ENCODE results near the gene NKX1-1. TPM values are rescaled to one million over a fixed set of nuclear protein-coding genes. Genes with fewer than 3 reads are reported as not detected.

Gene NKX1-1
- total and polyA plus RNA-seq, 3 donors from 2014 or later = 0.47 to 1.5 (median 0.70) TPM

GRCh38 chr4:1364217-1364616 lies 42.0 kb downstream of the NKX1-1 start:
- Histone ChIP-seq H3K4me3 (no peak overlapping the region), H3K27me3 (no peaks in the 10 kb centered on the region), H3K4me1 (no peaks in the 10 kb centered on the region), H3K36me3 (ENCODE audit: low read depth, missing control alignments) (no peaks in the 10 kb centered on the region), H3K9me3 (no peaks in the 10 kb centered on the region), H3K27ac (no peak overlapping the region)
- WGBS, 2 donors = 91 to 100% methylated on average over 4 to 12 of the region's 18 CpGs
- no peak for TF ChIP-seq POLR2A (IDR thresholded peaks at IDR 0.05)
- TF ChIP-seq, protein P1, sequence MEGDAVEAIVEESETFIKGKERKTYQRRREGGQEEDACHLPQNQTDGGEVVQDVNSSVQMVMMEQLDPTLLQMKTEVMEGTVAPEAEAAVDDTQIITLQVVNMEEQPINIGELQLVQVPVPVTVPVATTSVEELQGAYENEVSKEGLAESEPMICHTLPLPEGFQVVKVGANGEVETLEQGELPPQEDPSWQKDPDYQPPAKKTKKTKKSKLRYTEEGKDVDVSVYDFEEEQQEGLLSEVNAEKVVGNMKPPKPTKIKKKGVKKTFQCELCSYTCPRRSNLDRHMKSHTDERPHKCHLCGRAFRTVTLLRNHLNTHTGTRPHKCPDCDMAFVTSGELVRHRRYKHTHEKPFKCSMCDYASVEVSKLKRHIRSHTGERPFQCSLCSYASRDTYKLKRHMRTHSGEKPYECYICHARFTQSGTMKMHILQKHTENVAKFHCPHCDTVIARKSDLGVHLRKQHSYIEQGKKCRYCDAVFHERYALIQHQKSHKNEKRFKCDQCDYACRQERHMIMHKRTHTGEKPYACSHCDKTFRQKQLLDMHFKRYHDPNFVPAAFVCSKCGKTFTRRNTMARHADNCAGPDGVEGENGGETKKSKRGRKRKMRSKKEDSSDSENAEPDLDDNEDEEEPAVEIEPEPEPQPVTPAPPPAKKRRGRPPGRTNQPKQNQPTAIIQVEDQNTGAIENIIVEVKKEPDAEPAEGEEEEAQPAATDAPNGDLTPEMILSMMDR (IDR thresholded peaks at IDR 0.05) = no peak
- intact Hi-C loops (cut with DNase I; ENCODE audit: low total_unique reads) = no loop called here
- DNase-seq = no peak

DNA sequence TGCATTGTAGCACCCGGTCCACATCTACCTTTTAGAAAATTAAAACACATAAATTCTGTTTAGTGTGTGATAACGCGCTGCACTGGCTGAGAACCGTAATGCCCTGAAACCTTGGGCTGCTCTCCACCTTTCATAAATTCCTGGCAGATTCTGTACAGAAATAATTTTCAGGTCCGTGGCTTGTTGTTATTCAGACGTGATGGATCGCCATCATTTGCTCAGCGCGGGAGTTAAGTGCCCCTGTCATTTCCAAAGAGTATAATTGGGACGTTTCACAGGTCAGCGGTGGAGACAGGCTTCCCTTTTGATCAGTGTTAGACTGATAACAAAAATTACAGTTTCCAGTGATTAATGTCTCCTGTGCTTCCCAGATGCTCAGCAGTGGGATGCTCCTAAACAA lies 42.7 kb downstream of the NKX1-1 start:
- Histone ChIP-seq H3K27me3 (no peaks in the 10 kb centered on the region), H3K4me1 (no peaks in the 10 kb centered on the region), H3K27ac (no peak overlapping the region), H3K36me3 (ENCODE audit: low read depth, missing control alignments) (no peaks in the 10 kb centered on the region), H3K9me3 (no peaks in the 10 kb centered on the region), H3K4me3 (no peak overlapping the region)
- WGBS, 2 donors = 79 to 83% methylated on average over 11 of the region's 11 CpGs
- TF ChIP-seq POLR2A (IDR thresholded peaks at IDR 0.05) = no peak
- TF ChIP-seq, protein P1 (IDR thresholded peaks at IDR 0.05) = no peak
- intact Hi-C loops (cut with DNase I; ENCODE audit: low total_unique reads) = no loop called here
- no peak for DNase-seq

GRCh38 chr4:1362521-1362920 lies 43.7 kb downstream of the NKX1-1 start:
- H3K27ac ChIP-seq = no peak overlapping the region
- intact Hi-C loops (cut with DNase I; ENCODE audit: low total_unique reads) = no loop called here
- 90 to 95% methylated on average over 12 to 17 of the region's 17 CpGs for WGBS, 2 donors
- DNase-seq = no peak
- H3K9me3 ChIP-seq = no peaks in the 10 kb centered on the region
- TF ChIP-seq, protein P1 (IDR thresholded peaks at IDR 0.05) = no peak
- no peak for TF ChIP-seq POLR2A (IDR thresholded peaks at IDR 0.05)
- no peak overlapping the region for H3K4me3 ChIP-seq
- H3K36me3 ChIP-seq (ENCODE audit: low read depth, missing control alignments) = no peaks in the 10 kb centered on the region
- no peaks in the 10 kb centered on the region for H3K4me1 ChIP-seq
- H3K27me3 ChIP-seq = no peaks in the 10 kb centered on the region

GRCh38 chr4:1362046-1362445 lies 44.2 kb downstream of the NKX1-1 start:
- H3K36me3 ChIP-seq (ENCODE audit: low read depth, missing control alignments) = no peaks in the 10 kb centered on the region
- no peaks in the 10 kb centered on the region for H3K27me3 ChIP-seq
- no peaks in the 10 kb centered on the region for H3K4me1 ChIP-seq
- WGBS, 2 donors = 93 to 96% methylated on average over 10 of the region's 10 CpGs
- H3K9me3 ChIP-seq = no peaks in the 10 kb centered on the region
- no peak overlapping the region for H3K4me3 ChIP-seq
- DNase-seq = no peak
- intact Hi-C loops (cut with DNase I; ENCODE audit: low total_unique reads) = no loop called here
- no peak for TF ChIP-seq POLR2A (IDR thresholded peaks at IDR 0.05)
- TF ChIP-seq, protein P1 (IDR thresholded peaks at IDR 0.05) = no peak
- H3K27ac ChIP-seq = no peak overlapping the region

GRCh38 chr4:1361431-1361830 lies 44.8 kb downstream of the NKX1-1 start:
- Histone ChIP-seq H3K4me1 (no peaks in the 10 kb centered on the region), H3K9me3 (no peaks in the 10 kb centered on the region), H3K27ac (no peak overlapping the region), H3K27me3 (no peaks in the 10 kb centered on the region), H3K36me3 (ENCODE audit: low read depth, missing control alignments) (no peaks in the 10 kb centered on the region), H3K4me3 (no peak overlapping the region)
- intact Hi-C loops (cut with DNase I; ENCODE audit: low total_unique reads) = no loop called here
- WGBS, 2 donors = 86 to 90% methylated on average over 16 to 18 of the region's 18 CpGs
- no peak for TF ChIP-seq POLR2A (IDR thresholded peaks at IDR 0.05)
- TF ChIP-seq, protein P1 (IDR thresholded peaks at IDR 0.05) = no peak
- DNase-seq = no peak

Measured in testis (tissue), 3 donors.